Neural progenitor cell (in vitro differentiated cells): Measurements from ENCODE around the gene TBXT. TPM values are rescaled to one million over a fixed set of nuclear protein-coding genes. Genes with fewer than 3 reads are reported as not detected.

ENCODE experiments used
- DNase-seq: peaks from one replicate; pipeline ENCODE4 v3.0.0-alpha.2; 2016; ENCODE audit warnings: low spot score
- H2AFZ ChIP-seq: fragments of 200-600 bp; sonication (generic); replicated peaks from 2 replicates; pipeline ENCODE4 v1.6.1; 2016; ENCODE audit warnings: antibody characterized with exemption
- H3F3A ChIP-seq: fragments of 200-600 bp; sonication (generic); 2 replicates; pipeline ENCODE4 v1.6.1; 2016; ENCODE audit warnings: antibody characterized with exemption, low read depth
- H3K27ac ChIP-seq: fragments of 200-600 bp; sonication (generic); 2 replicates; pipeline ENCODE4 v1.5.1; 2016; ENCODE audit warnings: mild to moderate bottlenecking
- H3K27me3 ChIP-seq: fragments of 200-600 bp; sonication (generic); 2 replicates; pipeline ENCODE4 v1.6.1; 2016; ENCODE audit warnings: mild to moderate bottlenecking, moderate library complexity
- H3K36me3 ChIP-seq: fragments of 200-600 bp; sonication (generic); 2 replicates; pipeline ENCODE4 v1.5.1; 2016
- H3K4me1 ChIP-seq: fragments of 200-600 bp; sonication (generic); 2 replicates; pipeline ENCODE4 v1.6.1; 2016; ENCODE audit warnings: mixed run types
- H3K4me2 ChIP-seq: fragments of 200-600 bp; sonication (generic); 2 replicates; pipeline ENCODE4 v1.6.1; 2016
- H3K4me3 ChIP-seq: fragments of 200-600 bp; sonication (generic); 2 replicates; pipeline ENCODE4 v1.5.1; 2016
- H3K79me2 ChIP-seq: fragments of 200-600 bp; sonication (generic); 2 replicates; pipeline ENCODE4 v1.6.1; 2016; ENCODE audit warnings: low read depth
- H3K9ac ChIP-seq: fragments of 200-600 bp; sonication (generic); 2 replicates; pipeline ENCODE4 v1.6.1; 2016
- H3K9me3 ChIP-seq: fragments of 200-600 bp; sonication (generic); 2 replicates; pipeline ENCODE4 v1.5.1; 2016; ENCODE audit warnings: low read depth
- H4K20me1 ChIP-seq: fragments of 200-600 bp; sonication (generic); 2 replicates; pipeline ENCODE4 v1.6.1; 2016; ENCODE audit warnings: low read depth
- H3K27ac Mint-ChIP-seq: 3 replicates; pipeline ENCODE4 v1.8.0; 2021; ENCODE audit warnings: mixed read lengths
- H3K27me3 Mint-ChIP-seq: 2 replicates; pipeline ENCODE4 v1.8.0; 2022; ENCODE audit warnings: low read depth, mild to moderate bottlenecking, inconsistent platforms, moderate library complexity, mixed read lengths; ENCODE audit not compliant: insufficient read depth
- H3K36me3 Mint-ChIP-seq: 3 replicates; pipeline ENCODE4 v1.8.0; 2021; ENCODE audit warnings: mixed read lengths
- H3K4me1 Mint-ChIP-seq: 3 replicates; pipeline ENCODE4 v1.8.0; 2021; ENCODE audit warnings: mixed read lengths
- H3K4me3 Mint-ChIP-seq: 3 replicates; pipeline ENCODE4 v1.8.0; 2021; ENCODE audit warnings: mild to moderate bottlenecking, moderate library complexity, mixed read lengths
- H3K9me3 Mint-ChIP-seq: 3 replicates; pipeline ENCODE4 v1.8.0; 2020; ENCODE audit warnings: mixed read lengths
- EZH2 ChIP-seq: fragments of 200-600 bp; sonication (generic); IDR thresholded peaks from 2 replicates; pipeline ENCODE4 v1.6.1; 2017; ENCODE audit warnings: antibody characterized with exemption, mild to moderate bottlenecking, moderate library complexity
- EZH2phosphoT487 ChIP-seq: fragments of 200-600 bp; sonication (generic); IDR thresholded peaks from 2 replicates; pipeline ENCODE4 v1.6.1; 2017; ENCODE audit warnings: antibody characterized with exemption
- total RNA-seq: library from RNA; depleted of rRNA; stranded (reverse); fragments of >200 nt; gene quantifications from 2 replicates; pipeline ENCODE4 v1.2.3, GENCODE V29; 2015; ENCODE audit warnings: low replicate concordance
- TF ChIP-seq, protein P1 (sequence below): fragments of 200-600 bp; sonication (generic); IDR thresholded peaks from 2 replicates; pipeline ENCODE4 v1.5.1; 2017; ENCODE audit warnings: antibody characterized with exemption, mild to moderate bottlenecking

TBXT gene
- total RNA-seq, 1 donor from 2014 or later = not detected

DNA sequence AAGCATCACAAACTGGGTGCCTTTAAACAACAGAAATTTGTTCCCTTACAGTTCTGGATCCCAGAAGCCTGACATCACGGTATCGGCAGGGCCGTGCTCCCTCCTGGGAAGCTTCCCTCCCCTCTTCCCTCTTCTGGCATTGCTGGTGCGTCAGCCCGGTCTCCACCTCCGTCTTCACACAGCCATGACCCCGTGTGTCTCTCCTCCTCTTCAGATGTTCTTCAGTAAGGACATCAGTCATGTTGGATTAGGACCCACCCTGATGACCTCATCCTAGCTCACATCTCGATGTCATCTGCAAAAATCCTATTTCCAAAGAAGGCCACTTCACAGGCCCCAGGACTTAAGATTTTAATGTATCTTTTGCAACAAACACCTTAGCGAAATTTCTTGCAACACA is 38.4 kb upstream of the TBXT start:
- no peak overlapping the region for H3K4me2 ChIP-seq
- Mint-ChIP-seq H3K4me1 (peaks cover 10% of the 10 kb centered on the region), H3K27me3 (no peaks in the 10 kb centered on the region), H3K9me3 (peaks cover under 1% of the 10 kb centered on the region), H3K4me3 (no peak overlapping the region), H3K27ac (no peak overlapping the region), H3K36me3 (no peaks in the 10 kb centered on the region)
- H3K27ac ChIP-seq = no peak overlapping the region
- H3K4me1 ChIP-seq = peaks cover 10% of the 10 kb centered on the region
- H3K79me2 ChIP-seq = no peaks in the 10 kb centered on the region
- no peaks in the 10 kb centered on the region for H3K36me3 ChIP-seq
- no peaks in the 10 kb centered on the region for H4K20me1 ChIP-seq
- no peak for DNase-seq
- H3K4me3 ChIP-seq = no peak overlapping the region
- H3F3A ChIP-seq = no peaks in the 10 kb centered on the region
- H3K9ac ChIP-seq = no peak overlapping the region
- H2AFZ ChIP-seq = no peak overlapping the region
- TF ChIP-seq EZH2phosphoT487 = no peak
- TF ChIP-seq EZH2 = no peak
- TF ChIP-seq, protein P1, sequence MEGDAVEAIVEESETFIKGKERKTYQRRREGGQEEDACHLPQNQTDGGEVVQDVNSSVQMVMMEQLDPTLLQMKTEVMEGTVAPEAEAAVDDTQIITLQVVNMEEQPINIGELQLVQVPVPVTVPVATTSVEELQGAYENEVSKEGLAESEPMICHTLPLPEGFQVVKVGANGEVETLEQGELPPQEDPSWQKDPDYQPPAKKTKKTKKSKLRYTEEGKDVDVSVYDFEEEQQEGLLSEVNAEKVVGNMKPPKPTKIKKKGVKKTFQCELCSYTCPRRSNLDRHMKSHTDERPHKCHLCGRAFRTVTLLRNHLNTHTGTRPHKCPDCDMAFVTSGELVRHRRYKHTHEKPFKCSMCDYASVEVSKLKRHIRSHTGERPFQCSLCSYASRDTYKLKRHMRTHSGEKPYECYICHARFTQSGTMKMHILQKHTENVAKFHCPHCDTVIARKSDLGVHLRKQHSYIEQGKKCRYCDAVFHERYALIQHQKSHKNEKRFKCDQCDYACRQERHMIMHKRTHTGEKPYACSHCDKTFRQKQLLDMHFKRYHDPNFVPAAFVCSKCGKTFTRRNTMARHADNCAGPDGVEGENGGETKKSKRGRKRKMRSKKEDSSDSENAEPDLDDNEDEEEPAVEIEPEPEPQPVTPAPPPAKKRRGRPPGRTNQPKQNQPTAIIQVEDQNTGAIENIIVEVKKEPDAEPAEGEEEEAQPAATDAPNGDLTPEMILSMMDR = no peak
- H3K9me3 ChIP-seq = no peaks in the 10 kb centered on the region
- H3K27me3 ChIP-seq = peaks cover 53% of the 10 kb centered on the region

DNA sequence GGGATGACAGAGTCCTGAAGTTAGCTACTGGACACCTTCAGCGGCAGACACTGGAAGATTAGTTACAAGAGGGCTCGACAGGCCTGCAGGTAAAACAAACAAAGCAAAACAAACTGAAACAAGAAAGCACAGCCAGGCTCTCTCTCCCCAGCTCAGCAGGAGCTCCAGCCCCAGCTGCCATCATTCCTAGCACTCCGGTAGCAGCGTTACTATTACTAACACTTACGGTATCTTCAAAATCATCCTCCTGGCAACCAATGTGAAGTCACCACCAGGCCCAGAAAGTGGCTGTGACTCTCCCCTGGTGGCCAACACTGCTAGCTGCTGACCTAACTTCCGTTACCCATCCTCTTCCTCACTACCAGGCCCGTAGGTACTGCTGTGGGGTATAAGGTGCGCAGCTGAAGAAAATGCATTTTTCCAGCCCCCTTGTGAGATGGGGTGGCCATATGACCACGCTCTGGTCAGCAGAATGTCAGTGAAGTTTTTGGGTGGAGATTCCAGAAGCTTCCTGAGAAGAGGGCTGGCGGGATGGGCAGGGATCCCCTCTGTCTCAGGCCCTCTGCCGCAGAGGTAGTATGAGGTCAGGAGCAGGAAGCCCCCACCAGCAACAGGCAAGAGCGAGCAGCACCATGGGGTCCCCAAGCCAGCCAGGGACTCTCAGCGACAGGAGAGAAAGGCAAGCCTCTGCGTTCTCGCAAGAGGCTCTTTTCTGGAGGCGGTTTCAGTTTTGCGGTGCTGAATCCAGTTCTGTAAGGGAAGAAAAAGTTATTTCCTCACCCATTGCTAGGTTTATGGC is 37.4 kb upstream of the TBXT start:
- H3K9me3 Mint-ChIP-seq = no peaks in the 10 kb centered on the region
- H3K4me1 Mint-ChIP-seq = peaks cover 10% of the 10 kb centered on the region
- no peaks in the 10 kb centered on the region for H3K27me3 Mint-ChIP-seq
- H3K36me3 Mint-ChIP-seq = no peaks in the 10 kb centered on the region
- no peak overlapping the region for H3K27ac ChIP-seq
- peak overlapping the region; percentile 24 for H2AFZ ChIP-seq
- no peaks in the 10 kb centered on the region for H3K79me2 ChIP-seq
- H3K9ac ChIP-seq = no peak overlapping the region
- no peaks in the 10 kb centered on the region for H3K36me3 ChIP-seq
- DNase-seq = peak; percentile 27
- H3F3A ChIP-seq = no peaks in the 10 kb centered on the region
- no peak overlapping the region for H3K4me3 ChIP-seq
- H3K9me3 ChIP-seq = no peaks in the 10 kb centered on the region
- H3K4me2 ChIP-seq = peak overlapping the region; percentile 6
- H3K4me1 ChIP-seq = peaks cover 10% of the 10 kb centered on the region
- H3K27ac Mint-ChIP-seq = no peak overlapping the region
- TF ChIP-seq EZH2phosphoT487 = no peak
- TF ChIP-seq, protein P1 = peak; percentile 21
- no peak overlapping the region for H3K4me3 Mint-ChIP-seq
- no peaks in the 10 kb centered on the region for H4K20me1 ChIP-seq
- H3K27me3 ChIP-seq = peaks cover 63% of the 10 kb centered on the region

DNA sequence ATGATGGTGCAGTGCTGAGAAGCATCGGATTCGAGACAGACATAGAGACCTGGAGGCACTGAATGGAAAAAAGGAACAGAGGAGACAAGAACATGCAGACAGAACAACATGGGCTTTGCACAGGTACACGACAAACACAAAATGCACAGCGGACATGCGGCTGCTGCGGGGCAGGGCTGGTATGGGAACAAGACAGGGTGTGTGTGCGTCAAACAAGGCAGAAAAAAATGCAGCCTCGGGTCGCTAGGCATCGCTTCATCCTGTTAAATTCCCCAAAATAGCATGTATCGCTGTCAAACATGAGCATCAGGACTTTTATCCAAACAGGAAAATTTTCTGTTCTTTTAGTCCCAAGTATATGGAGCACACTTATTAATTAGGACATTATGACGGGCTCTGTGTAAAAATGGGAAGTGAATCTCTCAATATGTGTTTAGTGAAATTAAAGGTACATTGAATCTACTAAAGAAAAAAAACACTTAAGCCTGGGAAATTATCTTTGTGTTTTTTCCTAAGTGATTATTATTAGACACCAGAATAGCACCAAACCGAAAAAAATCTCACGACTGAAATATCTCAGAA is 36.1 kb upstream of the TBXT start:
- Histone ChIP-seq H3K4me1 (peaks cover 10% of the 10 kb centered on the region), H3K27ac (no peak overlapping the region), H3K79me2 (no peaks in the 10 kb centered on the region), H3F3A (no peaks in the 10 kb centered on the region), H2AFZ (no peak overlapping the region), H3K9ac (no peak overlapping the region), H3K36me3 (no peaks in the 10 kb centered on the region), H4K20me1 (no peaks in the 10 kb centered on the region), H3K9me3 (no peaks in the 10 kb centered on the region), H3K27me3 (peaks cover 69% of the 10 kb centered on the region), H3K4me2 (no peak overlapping the region), H3K4me3 (no peak overlapping the region)
- no peak overlapping the region for H3K4me3 Mint-ChIP-seq
- H3K27ac Mint-ChIP-seq = no peak overlapping the region
- H3K36me3 Mint-ChIP-seq = no peaks in the 10 kb centered on the region
- peaks cover 10% of the 10 kb centered on the region for H3K4me1 Mint-ChIP-seq
- H3K9me3 Mint-ChIP-seq = no peaks in the 10 kb centered on the region
- TF ChIP-seq EZH2phosphoT487 (no peak), EZH2 (no peak)
- TF ChIP-seq, protein P1 = no peak
- no peaks in the 10 kb centered on the region for H3K27me3 Mint-ChIP-seq
- no peak for DNase-seq
